Measurements from ENCODE around the gene ACCSL.

ACCSL gene

DNA sequence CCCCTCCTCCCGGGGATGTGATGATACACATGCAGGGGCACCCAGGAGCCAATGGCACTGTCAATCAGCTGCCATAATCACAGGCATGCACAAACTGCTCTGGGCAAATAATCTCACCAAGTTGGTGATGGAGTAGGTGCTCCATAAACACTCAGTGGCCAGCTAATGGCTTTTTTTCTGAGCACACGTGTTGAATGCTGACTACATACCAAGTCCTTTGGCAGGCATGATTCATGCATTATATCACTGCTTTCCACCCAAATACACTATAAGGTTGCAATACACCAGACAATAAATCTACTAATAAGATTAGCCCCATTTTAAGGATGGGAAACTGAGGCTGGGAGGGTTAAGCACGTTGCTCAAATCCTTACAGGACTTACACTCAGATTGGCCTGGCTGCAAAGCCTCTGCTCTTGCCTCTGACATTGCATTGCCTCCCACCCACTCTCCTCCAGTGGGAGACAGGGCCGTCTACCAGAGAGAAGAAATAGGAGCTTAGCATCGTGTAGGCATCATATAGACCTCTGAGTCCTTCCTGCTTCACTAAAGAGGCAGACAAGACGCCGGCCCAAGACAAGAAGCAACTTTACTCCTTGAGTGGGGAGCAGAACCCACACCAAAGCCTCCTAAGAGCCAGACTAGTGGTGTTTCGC, 32.7 kb upstream of the ACCSL start:
- Mint-ChIP-seq H3K4me1 (ENCODE audit: low read depth) (no peaks in the 10 kb centered on the region), H3K9me3 (no peaks in the 10 kb centered on the region), H3K27me3 (peaks cover 10% of the 10 kb centered on the region), H3K36me3 (ENCODE audit: low read depth) (no peaks in the 10 kb centered on the region), H3K4me3 (no peak overlapping the region), H3K27ac (no peak overlapping the region)

DNA sequence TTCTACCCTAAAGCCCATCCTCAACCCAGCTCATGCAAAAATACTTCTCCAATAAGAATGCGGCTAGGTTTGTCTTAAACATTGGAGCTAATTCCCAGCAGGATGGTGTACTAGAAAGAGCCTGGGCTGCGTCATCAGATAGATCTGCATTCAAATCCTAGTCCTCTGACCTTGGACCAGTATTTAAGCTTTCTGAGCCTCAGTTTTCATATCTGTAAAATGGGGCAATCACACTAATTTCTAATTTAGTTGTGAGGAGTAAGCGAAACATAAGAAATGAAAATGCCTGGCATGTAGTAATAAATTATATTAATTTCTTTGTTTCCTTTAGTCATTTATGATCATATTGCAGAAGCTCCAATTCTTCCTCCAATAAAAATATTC, 32.2 kb upstream of the ACCSL start:
- H3K36me3 Mint-ChIP-seq (ENCODE audit: low read depth): no peaks in the 10 kb centered on the region
- H3K4me3 Mint-ChIP-seq: no peak overlapping the region
- H3K4me1 Mint-ChIP-seq (ENCODE audit: low read depth): no peaks in the 10 kb centered on the region
- H3K27me3 Mint-ChIP-seq: peaks cover 10% of the 10 kb centered on the region
- no peak overlapping the region for H3K27ac Mint-ChIP-seq
- no peaks in the 10 kb centered on the region for H3K9me3 Mint-ChIP-seq

DNA sequence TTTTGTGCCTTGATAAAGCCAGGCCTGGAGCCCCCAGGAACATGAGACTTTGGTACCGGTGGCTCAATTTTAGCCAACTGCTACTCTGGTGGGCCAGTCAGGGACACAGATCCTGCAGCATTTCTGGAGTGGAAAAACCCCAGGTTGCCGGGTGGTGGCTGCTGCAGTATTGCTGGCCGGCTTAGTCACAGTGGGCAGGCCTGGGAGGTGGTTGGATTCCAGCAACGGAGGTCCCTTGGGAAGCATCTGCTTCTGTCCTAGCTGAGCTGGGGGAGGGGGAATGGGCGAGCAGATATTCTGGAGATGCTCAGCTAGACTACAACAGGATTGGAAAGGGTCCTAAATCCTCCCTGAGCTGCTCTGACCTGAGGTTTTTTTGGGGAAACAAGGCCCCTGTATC, 31.6 kb upstream of the ACCSL start:
- peaks cover 11% of the 10 kb centered on the region for H3K27me3 Mint-ChIP-seq
- no peaks in the 10 kb centered on the region for H3K9me3 Mint-ChIP-seq
- H3K4me1 Mint-ChIP-seq (ENCODE audit: low read depth): no peaks in the 10 kb centered on the region
- H3K27ac Mint-ChIP-seq: no peak overlapping the region
- H3K36me3 Mint-ChIP-seq (ENCODE audit: low read depth): no peaks in the 10 kb centered on the region
- H3K4me3 Mint-ChIP-seq: no peak overlapping the region

DNA sequence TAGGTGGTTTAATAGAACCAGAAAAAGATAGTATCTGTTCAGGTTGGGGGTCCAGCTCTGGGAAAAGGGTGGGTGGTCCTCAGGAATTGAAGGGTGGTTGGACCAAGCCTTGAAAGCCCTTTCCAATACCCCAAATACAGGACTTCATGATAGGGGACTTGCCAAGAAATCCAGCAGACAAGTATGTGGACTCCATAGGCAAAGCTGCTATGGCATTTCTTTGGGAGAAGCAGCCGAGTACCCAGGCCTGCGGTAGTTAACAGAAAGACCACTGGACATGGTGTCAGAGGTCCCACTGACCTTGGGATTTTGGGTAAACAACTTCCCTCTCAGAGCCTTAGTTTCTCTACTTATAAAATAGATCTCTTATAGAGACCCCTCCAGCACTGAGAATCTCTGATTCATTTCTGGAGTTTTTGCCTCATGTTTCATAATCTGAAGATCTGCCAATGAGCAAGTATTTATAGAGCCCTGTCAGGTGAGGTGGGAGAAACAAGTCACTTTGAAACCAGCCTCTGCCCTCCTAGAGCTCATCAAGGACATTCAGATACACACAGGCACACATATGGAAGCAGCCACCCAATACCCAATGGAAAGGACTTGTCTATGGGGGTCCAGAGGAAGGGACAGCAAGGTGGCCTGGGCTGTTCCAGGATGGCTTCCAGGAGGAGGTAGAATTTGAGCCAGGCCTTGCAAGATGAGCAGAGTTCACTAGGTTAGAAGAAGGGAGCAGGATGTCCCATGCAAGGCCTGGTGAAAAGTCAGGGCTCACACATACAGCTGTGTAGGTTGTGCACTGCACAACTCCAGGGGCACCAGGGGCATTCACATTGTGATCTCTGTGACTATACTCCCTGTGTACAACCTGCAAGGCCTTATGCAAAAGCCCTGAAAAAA, 31.0 kb upstream of the ACCSL start:
- Mint-ChIP-seq H3K27ac (no peak overlapping the region), H3K9me3 (no peaks in the 10 kb centered on the region), H3K36me3 (ENCODE audit: low read depth) (no peaks in the 10 kb centered on the region), H3K27me3 (peaks cover 15% of the 10 kb centered on the region), H3K4me3 (no peak overlapping the region), H3K4me1 (ENCODE audit: low read depth) (no peaks in the 10 kb centered on the region)

DNA sequence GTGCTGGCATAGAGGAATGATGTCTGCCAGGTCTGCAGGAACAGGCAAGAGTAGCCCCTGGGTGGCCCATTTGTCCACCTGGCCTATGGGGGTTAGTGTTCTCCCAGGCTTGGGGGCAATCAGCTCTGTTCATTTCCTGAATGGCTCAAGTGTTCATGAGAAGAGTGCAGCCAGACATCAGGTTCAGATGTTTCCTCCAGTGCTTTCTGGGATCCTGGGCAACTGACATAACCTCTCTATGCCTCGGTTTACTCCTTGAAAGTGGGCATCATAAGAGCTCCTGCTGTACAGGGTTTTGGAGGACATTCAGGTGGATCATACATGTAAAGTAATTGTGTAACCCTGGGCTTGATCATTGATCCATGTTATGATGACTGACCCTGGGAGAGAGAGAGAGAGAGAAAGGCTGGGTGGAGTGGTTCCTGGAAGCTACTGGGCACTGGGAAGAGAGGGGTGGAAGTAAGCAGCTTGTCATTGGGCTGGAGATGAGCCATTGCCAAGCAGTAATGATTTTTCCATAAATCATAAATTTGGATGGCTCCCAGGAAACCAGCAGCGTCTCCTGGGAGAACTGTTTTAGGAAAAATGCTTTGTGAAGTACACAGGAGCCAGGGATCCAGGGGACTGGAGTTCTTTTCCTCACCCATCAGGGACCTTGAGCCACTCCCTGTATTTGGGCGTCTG, 30.2 kb upstream of the ACCSL start:
- Mint-ChIP-seq H3K4me1 (ENCODE audit: low read depth) (no peaks in the 10 kb centered on the region), H3K36me3 (ENCODE audit: low read depth) (no peaks in the 10 kb centered on the region), H3K9me3 (no peaks in the 10 kb centered on the region), H3K27ac (no peak overlapping the region), H3K4me3 (no peak overlapping the region), H3K27me3 (peaks cover 22% of the 10 kb centered on the region)

DNA sequence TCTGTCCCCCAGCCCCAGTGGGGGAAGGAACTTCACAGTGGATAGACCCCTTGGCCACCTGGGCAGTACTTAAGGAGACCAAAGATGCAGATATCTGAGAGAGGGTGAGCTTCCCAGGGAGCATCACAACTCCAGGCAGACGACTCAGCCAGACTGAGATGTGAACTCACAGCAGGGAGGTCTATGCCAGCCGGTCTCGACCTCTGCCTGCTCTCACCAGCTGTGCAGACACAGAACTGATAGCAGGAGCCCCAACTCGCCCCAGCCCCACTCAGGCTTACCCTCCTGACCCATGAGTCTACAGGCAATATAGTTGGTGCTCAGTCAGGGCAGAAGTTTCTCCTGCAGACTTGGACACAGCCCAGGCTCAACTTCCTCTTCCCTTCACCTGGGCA, 29.7 kb upstream of the ACCSL start:
- no peaks in the 10 kb centered on the region for H3K36me3 Mint-ChIP-seq (ENCODE audit: low read depth)
- H3K27me3 Mint-ChIP-seq: peaks cover 23% of the 10 kb centered on the region
- H3K4me3 Mint-ChIP-seq: no peak overlapping the region
- no peaks in the 10 kb centered on the region for H3K4me1 Mint-ChIP-seq (ENCODE audit: low read depth)
- H3K9me3 Mint-ChIP-seq: no peaks in the 10 kb centered on the region
- no peak overlapping the region for H3K27ac Mint-ChIP-seq

DNA sequence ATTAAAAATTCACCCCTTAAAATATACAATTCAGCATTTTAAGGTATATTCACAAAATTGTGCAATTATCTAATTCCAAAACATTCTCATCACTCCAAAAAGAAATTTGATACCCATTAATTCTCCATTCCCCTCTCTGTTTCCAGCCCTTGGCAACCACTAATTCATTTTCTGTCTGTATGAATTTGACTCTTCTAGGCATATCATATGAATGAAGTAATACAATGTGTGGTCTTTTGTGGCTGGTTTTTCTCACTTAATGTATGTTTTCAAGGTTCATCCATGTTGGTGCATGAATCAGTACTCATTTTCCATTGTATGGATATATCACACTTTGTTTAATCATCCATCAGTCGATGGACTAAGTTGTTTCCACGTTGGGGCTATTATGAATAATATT, 29.0 kb upstream of the ACCSL start:
- H3K9me3 Mint-ChIP-seq: no peaks in the 10 kb centered on the region
- no peaks in the 10 kb centered on the region for H3K36me3 Mint-ChIP-seq (ENCODE audit: low read depth)
- no peak overlapping the region for H3K4me3 Mint-ChIP-seq
- H3K4me1 Mint-ChIP-seq (ENCODE audit: low read depth): no peaks in the 10 kb centered on the region
- H3K27ac Mint-ChIP-seq: no peak overlapping the region
- peaks cover 26% of the 10 kb centered on the region for H3K27me3 Mint-ChIP-seq

DNA sequence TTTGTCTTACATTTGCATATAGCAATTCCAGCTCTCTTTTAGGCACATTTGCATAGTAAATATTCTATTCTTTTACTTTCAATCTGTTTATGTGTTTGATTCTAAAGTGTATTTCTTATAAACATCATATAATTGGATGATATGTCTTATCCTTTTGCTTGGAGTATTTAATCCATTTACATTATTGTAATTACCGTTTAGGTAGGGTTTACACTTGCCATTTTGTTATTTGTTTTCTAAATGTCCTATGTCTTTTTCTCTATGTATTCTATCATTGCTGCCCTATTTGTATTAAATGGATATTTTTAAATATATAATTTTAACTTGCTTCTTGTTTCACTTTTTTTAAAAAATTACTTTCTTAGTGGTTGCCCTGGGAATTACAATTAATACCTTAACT, 22.8 kb upstream of the ACCSL start:
- H3K27ac Mint-ChIP-seq: no peak overlapping the region
- H3K9me3 Mint-ChIP-seq: peaks cover 5% of the 10 kb centered on the region
- H3K4me1 Mint-ChIP-seq (ENCODE audit: low read depth): no peaks in the 10 kb centered on the region
- H3K36me3 Mint-ChIP-seq (ENCODE audit: low read depth): no peaks in the 10 kb centered on the region
- peaks cover 48% of the 10 kb centered on the region for H3K27me3 Mint-ChIP-seq
- no peak overlapping the region for H3K4me3 Mint-ChIP-seq

DNA sequence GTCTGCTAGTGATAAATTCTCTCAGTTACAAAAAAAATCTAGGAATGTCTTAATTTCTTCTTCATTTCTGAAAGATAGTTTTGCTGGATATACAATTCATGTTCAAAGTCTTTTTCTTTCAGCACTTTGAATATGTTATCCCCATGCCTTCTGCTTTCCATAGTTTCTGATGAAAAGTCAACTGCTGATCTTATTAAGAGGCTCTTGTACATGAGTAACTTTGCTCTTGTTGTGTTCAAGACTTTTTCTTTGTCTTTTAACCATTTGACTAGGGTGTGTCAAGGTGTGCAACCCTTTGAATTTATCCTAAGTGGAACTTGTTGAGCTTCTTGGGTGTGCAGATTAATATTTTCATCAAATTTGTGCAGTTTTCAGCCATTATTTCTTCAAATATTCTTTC, 22.1 kb upstream of the ACCSL start:
- Mint-ChIP-seq H3K36me3 (ENCODE audit: low read depth) (no peaks in the 10 kb centered on the region), H3K27ac (no peak overlapping the region), H3K27me3 (peaks cover 53% of the 10 kb centered on the region), H3K9me3 (peaks cover 5% of the 10 kb centered on the region), H3K4me3 (no peak overlapping the region), H3K4me1 (ENCODE audit: low read depth) (no peaks in the 10 kb centered on the region)

DNA sequence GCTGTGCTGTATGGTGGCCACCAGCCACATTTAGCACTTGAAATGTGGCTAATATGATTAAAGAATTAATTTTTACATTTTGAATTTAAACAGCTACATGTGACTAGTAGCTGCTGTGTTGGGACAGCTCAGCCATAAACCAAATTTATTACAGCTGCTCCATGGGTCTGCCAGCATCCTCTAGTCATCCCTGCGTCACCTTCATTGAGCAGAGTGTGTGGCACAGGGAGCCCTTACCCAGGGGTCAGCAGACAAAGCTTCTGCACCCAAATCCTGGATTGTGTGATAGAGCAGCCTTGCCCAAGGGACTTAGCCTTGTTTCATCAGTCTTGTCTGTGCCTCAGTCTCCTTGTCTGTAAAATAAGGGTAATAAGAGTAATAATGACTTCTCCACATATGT, 19.4 kb upstream of the ACCSL start:
- Mint-ChIP-seq H3K4me1 (ENCODE audit: low read depth) (no peaks in the 10 kb centered on the region), H3K9me3 (peaks cover 5% of the 10 kb centered on the region), H3K27ac (no peak overlapping the region), H3K4me3 (no peak overlapping the region), H3K36me3 (ENCODE audit: low read depth) (no peaks in the 10 kb centered on the region), H3K27me3 (peaks cover 49% of the 10 kb centered on the region)

DNA sequence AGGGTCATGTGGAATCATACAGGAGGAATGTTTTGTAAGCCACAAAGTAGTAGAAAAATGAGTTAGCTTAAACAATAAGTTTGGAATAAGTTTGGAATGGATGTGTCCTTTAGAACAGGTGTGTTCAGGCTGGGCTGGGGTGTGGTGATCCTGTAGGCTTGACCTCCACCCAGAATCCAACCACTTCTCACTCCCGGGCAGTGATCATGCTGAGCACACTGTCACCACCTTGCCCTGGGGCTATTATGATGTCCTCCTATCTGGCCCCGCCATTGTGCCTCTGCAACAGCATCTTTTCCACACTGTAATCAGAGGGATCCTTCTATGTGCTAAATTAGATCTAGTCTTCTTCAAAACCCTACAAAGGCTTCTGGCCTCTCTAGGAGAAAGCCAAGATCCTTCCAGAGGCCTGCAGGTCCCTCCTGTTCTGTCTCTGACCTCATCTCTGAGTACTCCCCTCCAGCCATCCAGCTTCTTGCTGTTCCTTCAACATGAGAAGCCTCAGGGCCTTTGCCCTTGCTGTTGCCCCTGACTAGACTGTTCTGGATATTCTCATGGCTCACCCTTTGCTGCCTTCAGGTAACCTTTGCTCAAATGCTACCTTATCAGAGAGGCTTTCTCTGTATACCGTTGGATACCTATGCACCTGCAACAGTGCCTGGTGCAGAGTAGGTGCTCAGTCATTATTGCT, 18.8 kb upstream of the ACCSL start:
- no peak overlapping the region for H3K27ac Mint-ChIP-seq
- H3K4me1 Mint-ChIP-seq (ENCODE audit: low read depth): no peaks in the 10 kb centered on the region
- peaks cover 5% of the 10 kb centered on the region for H3K9me3 Mint-ChIP-seq
- no peaks in the 10 kb centered on the region for H3K36me3 Mint-ChIP-seq (ENCODE audit: low read depth)
- peaks cover 45% of the 10 kb centered on the region for H3K27me3 Mint-ChIP-seq
- H3K4me3 Mint-ChIP-seq: no peak overlapping the region

DNA sequence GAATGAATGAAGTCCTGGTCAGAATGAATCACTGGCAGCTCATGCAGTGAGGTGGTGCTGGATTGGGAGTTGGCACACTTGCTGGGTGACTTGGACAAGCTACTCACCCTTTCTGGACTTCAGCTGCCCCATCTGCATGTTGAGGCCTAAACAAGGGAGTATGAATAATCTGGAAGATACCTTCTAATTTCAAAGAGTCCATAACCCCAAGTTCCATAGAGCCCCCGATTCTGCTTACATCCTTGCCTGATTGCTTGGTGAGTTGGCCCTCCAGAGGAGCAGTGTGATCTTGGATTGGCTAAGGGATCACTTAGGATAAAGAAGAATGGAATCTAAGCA, 18.3 kb upstream of the ACCSL start:
- Mint-ChIP-seq H3K36me3 (ENCODE audit: low read depth) (no peaks in the 10 kb centered on the region), H3K4me1 (ENCODE audit: low read depth) (no peaks in the 10 kb centered on the region), H3K9me3 (peaks cover 5% of the 10 kb centered on the region), H3K27me3 (peaks cover 42% of the 10 kb centered on the region), H3K27ac (no peak overlapping the region), H3K4me3 (no peak overlapping the region)

DNA sequence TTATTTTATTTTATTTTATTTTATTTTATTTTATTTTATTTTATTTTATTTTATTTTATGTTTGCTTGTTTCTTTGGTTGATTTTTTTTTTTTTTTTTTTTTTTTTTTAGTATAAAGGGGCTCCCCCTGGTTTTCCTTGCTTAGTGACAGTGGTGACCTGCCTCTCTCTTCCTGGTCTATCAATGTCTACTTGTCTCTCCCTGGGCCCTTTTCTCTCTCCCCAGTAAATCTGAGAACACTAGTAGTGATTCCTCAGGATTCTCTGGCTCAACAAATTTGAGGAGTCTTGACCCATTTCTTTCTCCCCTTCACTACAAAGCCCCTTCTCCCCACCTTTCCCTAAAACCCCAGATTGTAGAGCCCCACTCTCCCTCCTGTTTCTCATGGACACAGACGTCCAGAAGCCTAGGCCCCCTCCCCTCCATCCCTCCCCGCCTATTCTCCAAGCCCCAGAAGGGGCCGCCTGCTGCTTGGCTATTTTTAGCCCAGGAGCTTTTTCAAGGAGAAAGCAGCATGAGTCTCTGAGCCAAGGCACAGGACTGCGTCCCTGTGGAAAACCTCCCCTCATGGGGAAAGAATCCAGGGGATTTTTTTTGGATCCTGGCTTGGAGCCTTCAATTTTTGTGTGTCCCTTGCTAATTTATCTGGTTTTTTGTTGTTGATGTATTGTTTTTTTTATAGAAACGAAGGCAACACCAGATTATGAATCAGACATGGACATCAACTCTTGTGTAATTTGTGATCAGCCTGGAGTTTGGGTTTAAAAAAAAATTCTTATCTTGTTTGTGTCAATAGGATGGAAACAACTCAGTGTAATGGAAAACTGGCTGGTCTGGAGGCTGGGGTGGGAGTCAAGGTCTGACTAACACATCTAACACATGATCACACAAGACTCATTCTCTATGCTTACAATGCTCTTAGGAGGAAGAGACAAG, 17.5 kb upstream of the ACCSL start:
- H3K27ac Mint-ChIP-seq: no peak overlapping the region
- peaks cover 42% of the 10 kb centered on the region for H3K27me3 Mint-ChIP-seq
- peaks cover 5% of the 10 kb centered on the region for H3K9me3 Mint-ChIP-seq
- no peaks in the 10 kb centered on the region for H3K36me3 Mint-ChIP-seq (ENCODE audit: low read depth)
- H3K4me1 Mint-ChIP-seq (ENCODE audit: low read depth): no peaks in the 10 kb centered on the region
- H3K4me3 Mint-ChIP-seq: no peak overlapping the region

DNA sequence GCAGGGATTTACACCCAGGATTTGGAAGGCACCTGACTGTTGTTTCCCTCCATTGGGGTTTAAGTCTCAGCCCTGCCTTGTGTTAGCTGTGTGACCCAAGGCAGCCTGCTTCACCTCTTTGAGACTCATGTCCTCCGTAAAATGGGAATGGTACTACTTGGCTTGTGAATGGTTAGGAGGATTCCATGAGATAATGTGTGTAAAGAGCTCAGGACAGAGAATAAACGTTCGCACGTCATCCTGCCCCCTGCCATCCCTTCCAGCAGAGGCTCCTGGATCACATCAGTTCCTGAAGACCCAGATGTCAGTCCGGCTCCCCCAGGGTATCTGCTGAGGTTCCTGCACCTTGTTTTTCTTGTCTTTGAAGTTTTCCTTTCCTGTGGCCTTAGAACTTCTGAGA, 16.8 kb upstream of the ACCSL start:
- Mint-ChIP-seq H3K4me3 (no peak overlapping the region), H3K4me1 (ENCODE audit: low read depth) (no peaks in the 10 kb centered on the region), H3K9me3 (peaks cover 3% of the 10 kb centered on the region), H3K36me3 (ENCODE audit: low read depth) (no peaks in the 10 kb centered on the region), H3K27ac (no peak overlapping the region), H3K27me3 (peaks cover 39% of the 10 kb centered on the region)

Measured in stimulated activated naive CD8-positive, alpha-beta T cell treated with anti-CD3 and anti-CD28 coated beads, Interleukin-15, Interleukin-2, amounts not matched to agents 100 ng/mL and 50 ng/mL, for 24 hours (primary cell).